OCI-LY1 (cell line): ENCODE results near the gene KRT34.

ENCODE experiments used
- EZH2 ChIP-seq: fragments of 200-600 bp; sonication (generic), shearing (Covaris generic); IDR thresholded peaks from 2 replicates; pipeline ENCODE4 v1.8.0; 2017; ENCODE audit warnings: borderline replicate concordance, mixed run types, mild to moderate bottlenecking, antibody characterized with exemption, low read length, moderate library complexity, mixed read lengths
- TF ChIP-seq, protein P1 (sequence below): fragments of 200-600 bp; sonication (generic), shearing (Covaris generic); IDR thresholded peaks from 2 replicates; pipeline ENCODE4 v1.5.1; 2017; ENCODE audit warnings: mild to moderate bottlenecking, antibody characterized with exemption, low read length, moderate library complexity, mixed read lengths

DNA sequence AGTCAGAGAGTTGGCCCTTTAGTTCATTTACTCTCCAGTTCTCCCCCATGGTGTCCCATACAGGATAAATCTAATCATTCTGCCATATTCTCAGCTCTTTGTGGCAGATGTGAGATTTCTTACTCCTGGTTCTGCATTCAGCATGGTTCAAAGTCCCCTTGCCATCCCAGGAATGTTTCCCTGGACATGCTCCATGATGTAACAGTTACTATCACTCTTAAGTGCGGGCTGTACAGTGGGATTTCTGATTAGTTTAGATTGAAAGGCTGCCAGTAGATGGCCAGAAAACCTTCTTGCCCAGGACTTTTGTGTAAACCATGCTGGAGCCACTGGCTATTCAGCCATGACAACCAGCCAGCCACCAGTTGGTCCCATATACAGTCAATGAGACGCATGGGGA, 31.9 kb upstream of the KRT34 start:
- TF ChIP-seq, protein P1, sequence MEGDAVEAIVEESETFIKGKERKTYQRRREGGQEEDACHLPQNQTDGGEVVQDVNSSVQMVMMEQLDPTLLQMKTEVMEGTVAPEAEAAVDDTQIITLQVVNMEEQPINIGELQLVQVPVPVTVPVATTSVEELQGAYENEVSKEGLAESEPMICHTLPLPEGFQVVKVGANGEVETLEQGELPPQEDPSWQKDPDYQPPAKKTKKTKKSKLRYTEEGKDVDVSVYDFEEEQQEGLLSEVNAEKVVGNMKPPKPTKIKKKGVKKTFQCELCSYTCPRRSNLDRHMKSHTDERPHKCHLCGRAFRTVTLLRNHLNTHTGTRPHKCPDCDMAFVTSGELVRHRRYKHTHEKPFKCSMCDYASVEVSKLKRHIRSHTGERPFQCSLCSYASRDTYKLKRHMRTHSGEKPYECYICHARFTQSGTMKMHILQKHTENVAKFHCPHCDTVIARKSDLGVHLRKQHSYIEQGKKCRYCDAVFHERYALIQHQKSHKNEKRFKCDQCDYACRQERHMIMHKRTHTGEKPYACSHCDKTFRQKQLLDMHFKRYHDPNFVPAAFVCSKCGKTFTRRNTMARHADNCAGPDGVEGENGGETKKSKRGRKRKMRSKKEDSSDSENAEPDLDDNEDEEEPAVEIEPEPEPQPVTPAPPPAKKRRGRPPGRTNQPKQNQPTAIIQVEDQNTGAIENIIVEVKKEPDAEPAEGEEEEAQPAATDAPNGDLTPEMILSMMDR = no peak
- no peak for TF ChIP-seq EZH2
